ENCODE data around the gene FBP2.
A peak's percentile ranks its signal among the peaks of the same experiment; 100 is the strongest.
"Not testable (repeated sequence)": the region's sequence is repeated elsewhere in the genome, so short reads cannot be mapped to it uniquely, and the experiment has no call there.

Gene FBP2

DNA sequence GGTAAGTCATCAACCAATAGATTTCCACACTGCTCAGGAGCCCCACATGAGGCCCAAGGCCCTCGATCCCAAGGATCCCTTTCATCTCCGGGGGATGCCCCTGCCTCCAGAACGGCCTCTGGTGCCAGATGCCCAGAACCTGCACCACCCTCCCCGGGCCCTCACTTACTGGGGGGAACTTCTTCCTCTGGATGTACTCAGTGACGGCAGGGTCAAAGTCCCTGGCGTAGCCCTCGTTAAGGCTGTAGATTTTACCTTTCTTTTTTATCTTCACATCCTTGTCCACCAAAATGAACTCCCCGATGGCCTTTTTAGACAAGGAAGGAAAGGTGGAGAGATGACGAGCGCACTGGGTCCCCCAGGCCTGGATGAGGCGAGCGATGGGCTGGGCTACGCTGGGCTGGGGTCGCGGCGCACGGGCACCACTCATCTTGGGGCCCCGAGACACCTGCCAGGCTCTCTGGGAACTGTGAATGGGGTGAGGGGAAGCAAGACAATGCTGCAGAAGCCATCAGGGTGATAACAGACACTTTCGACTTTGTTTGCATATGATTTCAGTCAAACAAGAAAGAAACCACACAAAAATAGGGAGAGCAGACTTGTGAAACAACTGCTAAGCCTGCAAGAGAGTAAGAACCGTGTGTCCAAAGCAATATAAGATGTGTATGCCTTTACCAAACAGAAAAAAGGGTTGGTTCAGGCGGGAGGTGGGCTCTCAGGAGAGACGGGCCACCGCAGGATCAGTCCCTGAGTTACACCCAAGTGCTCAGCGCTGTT is 13.2 kb upstream of the FBP2 start:
- no peak for DNase-seq (ENCODE audit: low read depth, low spot score)

DNA sequence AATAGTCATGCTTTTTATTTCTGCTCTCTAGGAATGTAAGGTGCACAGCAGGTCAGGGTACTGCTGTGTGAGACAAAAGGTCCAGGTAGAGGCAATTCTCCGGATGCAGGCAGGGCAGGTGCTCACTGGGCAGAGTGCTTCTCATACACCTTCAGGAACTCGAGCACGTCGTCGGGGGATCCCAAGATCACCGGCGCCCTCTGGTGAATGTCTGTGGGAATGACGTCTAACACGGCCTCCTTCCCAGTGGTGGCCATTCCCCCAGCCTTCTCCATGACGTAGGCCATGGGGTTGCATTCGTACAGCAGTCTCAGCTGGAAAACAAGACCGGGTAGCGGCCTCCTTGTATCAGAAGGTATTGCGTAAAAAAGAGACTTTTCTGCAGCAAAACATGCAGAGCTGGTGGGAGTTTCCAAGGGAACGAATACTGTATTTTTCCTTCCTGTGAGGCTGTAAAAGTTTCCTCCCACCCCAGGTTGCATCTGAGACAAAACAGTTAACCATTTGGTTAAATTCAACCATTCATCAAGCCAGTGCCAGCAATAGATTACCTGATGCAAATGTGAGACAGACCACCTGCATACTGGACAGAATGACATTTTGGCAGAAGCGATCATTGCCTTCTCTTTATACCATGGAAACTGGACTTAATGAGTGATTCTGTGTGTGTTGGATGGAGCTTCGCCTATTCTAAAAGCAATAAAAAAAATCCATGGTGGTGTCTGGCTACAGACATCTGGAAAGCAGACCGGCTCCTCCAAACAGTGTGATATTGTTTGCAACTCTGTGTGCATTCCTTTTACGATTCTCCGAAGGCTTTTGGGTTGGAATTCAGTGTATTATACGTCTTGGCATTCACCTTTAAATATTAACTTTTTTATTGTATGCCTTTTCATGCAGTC is 9.9 kb upstream of the FBP2 start:
- DNase-seq (ENCODE audit: low read depth, low spot score): peak; percentile 64

DNA sequence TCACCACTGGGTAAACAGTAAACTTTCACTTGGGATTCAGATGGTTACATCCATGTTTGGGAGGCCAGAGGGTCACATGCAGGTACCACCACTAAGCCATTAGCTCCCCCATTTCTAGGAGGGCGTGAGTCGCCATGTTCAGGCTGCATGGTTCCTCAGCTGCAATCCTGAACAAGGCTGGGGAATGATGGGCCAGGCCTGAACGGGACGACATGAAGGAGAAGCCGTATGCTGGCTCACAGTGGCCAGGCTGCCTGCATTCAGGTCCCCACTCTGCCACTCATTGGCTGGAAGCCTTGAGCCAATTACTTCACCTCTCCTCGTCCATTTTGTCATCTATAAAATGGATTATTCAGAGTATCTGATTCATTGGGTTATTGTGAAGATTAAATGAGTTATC is 9.0 kb upstream of the FBP2 start:
- DNase-seq (ENCODE audit: low read depth, low spot score): no peak

GRCh38 chr9:94600715-94601114 is 7.1 kb upstream of the FBP2 start:
- DNase-seq (ENCODE audit: low read depth, low spot score): no peak

DNA sequence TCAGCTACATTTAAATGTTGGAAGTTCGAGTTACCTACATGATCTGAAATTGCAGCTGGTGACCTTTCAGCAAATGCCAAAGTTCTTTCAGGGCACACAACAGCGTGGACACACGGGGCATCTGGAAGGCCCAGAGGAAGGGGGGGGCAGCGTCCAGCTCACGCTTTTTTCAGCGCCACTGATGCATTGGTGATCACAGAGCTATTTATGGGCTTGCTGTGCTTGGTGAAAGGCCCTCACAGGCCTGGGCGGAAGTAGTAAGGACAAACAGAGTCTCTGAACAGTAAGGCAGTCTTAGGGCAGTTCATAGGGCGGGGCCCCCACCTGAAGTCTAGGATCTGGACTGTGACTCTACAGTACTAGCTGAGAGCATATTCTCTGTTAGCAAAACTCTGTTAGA is 6.6 kb upstream of the FBP2 start:
- no peak for DNase-seq (ENCODE audit: low read depth, low spot score)

- no peak for DNase-seq (ENCODE audit: low read depth, low spot score)
Measured at GRCh38 chr9:94599102-94599501, 5.5 kb upstream of the FBP2 start.

DNA sequence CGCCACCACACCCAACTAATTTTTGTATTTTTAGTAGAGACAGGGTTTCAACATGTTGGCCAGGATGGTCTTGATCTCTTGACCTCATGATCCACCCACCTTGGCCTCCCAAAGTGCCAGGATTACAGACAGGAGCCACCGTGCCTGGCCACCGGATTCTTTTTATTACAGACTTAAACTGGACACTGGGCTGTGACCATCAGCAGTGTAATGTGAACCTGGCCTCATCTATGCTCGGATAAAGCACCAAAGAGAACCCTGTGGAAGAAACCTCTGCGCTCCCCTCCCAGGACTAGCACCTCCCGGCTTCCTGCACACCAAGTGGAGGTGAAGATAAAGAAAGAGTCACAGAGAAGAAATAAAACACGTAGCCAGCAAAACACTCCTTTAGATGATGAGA is 941 bp downstream of the FBP2 start:
- DNase-seq (ENCODE audit: low read depth, low spot score): not testable (repeated sequence)

- DNase-seq (ENCODE audit: low read depth, low spot score): no peak
Measured at GRCh38 chr9:94591876-94592275, 1.7 kb downstream of the FBP2 start.

DNA sequence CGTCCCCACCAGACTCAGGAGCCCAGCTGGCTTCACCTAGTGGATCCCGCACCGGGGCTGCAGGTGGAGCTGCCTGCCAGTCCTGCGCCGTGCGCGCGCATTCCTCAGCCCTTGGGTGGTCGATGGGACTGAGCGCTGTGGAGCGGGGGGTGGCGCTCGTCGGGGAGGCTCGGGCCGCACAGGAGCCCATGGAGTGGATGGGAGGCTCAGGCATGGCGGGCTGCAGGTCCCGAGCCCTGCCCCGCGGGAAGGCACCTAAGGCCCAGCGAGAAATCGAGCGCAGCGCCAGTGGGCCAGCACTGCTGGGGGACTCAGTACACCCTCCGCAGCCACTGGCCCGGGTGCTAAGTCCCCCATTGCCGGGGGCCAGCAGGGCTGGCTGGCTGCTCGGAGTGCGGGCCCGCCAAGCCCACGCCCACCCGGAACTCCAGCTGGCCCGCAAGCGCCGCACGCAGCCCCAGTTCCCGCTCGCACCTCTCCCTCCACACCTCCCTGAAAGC is 2.5 kb downstream of the FBP2 start:
- not testable (repeated sequence) for DNase-seq (ENCODE audit: low read depth, low spot score)

DNA sequence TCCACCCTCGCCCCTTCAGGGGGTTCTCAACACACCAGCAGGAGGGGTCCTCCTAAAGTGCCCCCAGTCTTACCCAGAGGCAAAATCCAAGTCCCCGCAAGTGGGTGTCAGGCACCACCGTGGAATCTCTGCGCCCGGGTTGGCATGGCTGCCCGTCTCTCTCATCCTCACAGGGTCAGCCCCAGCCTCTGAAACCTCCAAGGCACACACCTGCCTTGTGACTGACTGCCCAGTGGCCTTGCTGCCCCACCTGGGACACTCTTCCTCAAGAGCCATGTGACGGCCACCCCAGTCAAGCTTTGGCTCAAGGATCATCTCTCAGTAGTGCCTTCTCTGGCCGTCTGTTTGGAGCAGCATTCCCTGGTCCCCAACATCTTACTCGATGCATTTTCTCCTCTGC is 4.9 kb downstream of the FBP2 start:
- no peak for DNase-seq (ENCODE audit: low read depth, low spot score)

GRCh38 chr9:94586814-94587213 is 6.8 kb downstream of the FBP2 start:
- no peak for DNase-seq (ENCODE audit: low read depth, low spot score)

- DNase-seq (ENCODE audit: low read depth, low spot score): no peak
Measured at GRCh38 chr9:94586316-94586715, 7.3 kb downstream of the FBP2 start.

GRCh38 chr9:94584555-94584954 is 9.1 kb downstream of the FBP2 start:
- DNase-seq (ENCODE audit: low read depth, low spot score): no peak

- no peak for DNase-seq (ENCODE audit: low read depth, low spot score)
Measured at GRCh38 chr9:94581728-94582127, 11.9 kb downstream of the FBP2 start.

- no peak for DNase-seq (ENCODE audit: low read depth, low spot score)
Measured at GRCh38 chr9:94577571-94577970, 16.1 kb downstream of the FBP2 start.

- no peak for DNase-seq (ENCODE audit: low read depth, low spot score)
Measured at GRCh38 chr9:94577036-94577435, 16.6 kb downstream of the FBP2 start.

- DNase-seq (ENCODE audit: low read depth, low spot score): no peak
Measured at GRCh38 chr9:94576131-94576530, 17.5 kb downstream of the FBP2 start.

GRCh38 chr9:94568972-94569712 is 24.5 kb downstream of the FBP2 start:
- DNase-seq (ENCODE audit: low read depth, low spot score): no peak

DNA sequence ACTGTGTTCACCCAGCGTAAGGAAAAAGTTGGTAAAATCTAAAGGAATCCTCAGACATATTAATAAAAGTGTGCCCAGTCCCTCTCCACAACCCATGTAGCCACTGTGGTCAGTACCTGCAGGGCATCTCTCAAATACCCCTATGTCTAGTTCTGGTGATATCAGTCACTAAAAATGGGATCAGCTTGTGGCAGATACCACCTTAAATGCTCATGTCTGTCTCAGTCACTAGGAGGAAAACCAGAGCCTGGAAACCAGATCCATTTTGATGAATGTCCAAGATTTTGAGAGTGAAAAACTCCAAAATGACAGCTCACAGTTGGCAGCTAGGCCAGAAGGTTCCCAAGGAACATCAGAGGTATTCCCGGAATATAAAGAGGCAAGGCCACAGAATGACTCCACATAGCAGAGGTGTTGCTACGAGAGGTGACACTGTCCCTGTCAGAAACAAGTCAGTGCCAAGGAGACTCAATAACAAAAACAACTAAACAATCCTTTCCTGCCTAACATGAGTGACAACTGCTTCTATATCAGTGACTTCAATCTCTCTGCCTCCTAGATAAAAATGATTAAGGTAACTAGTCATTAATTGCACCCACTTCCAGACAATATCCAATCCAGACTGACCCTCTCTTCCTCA is 25.3 kb downstream of the FBP2 start:
- DNase-seq (ENCODE audit: low read depth, low spot score): no peak

DNA sequence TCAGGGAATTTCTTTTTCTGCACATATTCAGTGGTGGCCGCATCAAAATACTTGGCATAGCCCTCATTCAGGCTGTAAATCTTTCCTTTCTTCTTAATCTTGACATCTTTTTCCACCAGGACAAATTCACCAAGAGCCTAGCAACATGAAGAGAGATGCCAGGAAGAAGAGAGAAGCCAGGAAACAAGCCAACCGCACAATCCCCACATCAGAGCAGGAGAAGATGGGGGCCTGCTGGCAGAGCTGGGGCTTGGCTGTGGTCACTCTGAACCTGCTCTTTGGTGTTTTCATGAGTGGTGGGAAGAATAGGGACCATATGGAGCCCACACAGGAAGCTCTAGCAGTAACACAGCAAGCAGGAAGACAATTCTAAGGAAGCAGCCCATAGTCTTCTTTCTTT is 26.4 kb downstream of the FBP2 start:
- DNase-seq (ENCODE audit: low read depth, low spot score): no peak

- no peak for DNase-seq (ENCODE audit: low read depth, low spot score)
Measured at GRCh38 chr9:94566550-94566949, 27.1 kb downstream of the FBP2 start.

- not testable (repeated sequence) for DNase-seq (ENCODE audit: low read depth, low spot score)
Measured at GRCh38 chr9:94564279-94564678, 29.3 kb downstream of the FBP2 start.
